HL-60 (cell line): ENCODE results near the gene MYBPC3.

ENCODE experiments used
- CTCF ChIP-seq: IDR thresholded peaks from one replicate; pipeline ENCODE4 v1.5.1; 2011; ENCODE audit warnings: low read length, control low read depth, inconsistent platforms; ENCODE audit not compliant: insufficient read depth
- GABPA ChIP-seq: IDR thresholded peaks from 2 replicates; pipeline ENCODE4 v1.6.1; 2012; ENCODE audit warnings: low read depth
- POLR2AphosphoS5 ChIP-seq: IDR thresholded peaks from 2 replicates; pipeline ENCODE4 v1.6.1; 2012; ENCODE audit warnings: low read depth

- TF ChIP-seq GABPA (no peak), CTCF (no peak), POLR2AphosphoS5 (no peak; the same call in 1 of the 2 replicates)
Measured at GRCh38 chr11:47395223-47396048, 42.9 kb upstream of the MYBPC3 start.
